ENCODE data around the gene RNF220. TPM values are rescaled to one million over a fixed set of nuclear protein-coding genes. Genes with fewer than 3 reads are reported as not detected.

The RNF220 gene
- total and polyA plus RNA-seq, 9 of the 15 experiments (the other 6 are each of a cell fraction or from before 2014, with no cell fraction given) = 5.1 to 117 (median 66.9) TPM

GRCh38 chr1:44609768-44610526 is 204.9 kb downstream of the RNF220 start:
- POLR2A ChIA-PET = interaction anchor here (0.6 to 2.7 kb wide), 11 partner anchors 15 to 494 kb away, joined by 3 to 17 read pairs (median 5); no protein-coding TSS in a partner anchor
- Histone ChIP-seq H3K27me3 (ENCODE audit: control insufficient read depth in 2 of 2, insufficient read depth in 2 of 2, low read length in 2 of 2) (no peaks in the 10 kb centered on the region; a peak in 2 of 5 replicates), H3K9me3 (replicated peaks; ENCODE audit: control insufficient read depth, insufficient read depth, low read depth, low read length) (no peaks in the 10 kb centered on the region), H3K4me2 (ENCODE audit: insufficient read depth, low read length) (peak overlapping the region; percentile 60), H3K4me3 (no peak overlapping the region), H3K4me1 (replicated peaks in 1 of 2; ENCODE audit: control insufficient read depth in 2 of 2, insufficient read depth in 2 of 2, low read length in 2 of 2) (peaks cover 21 to 26% of the 10 kb centered on the region in 2 experiments), H2AFZ (ENCODE audit: low read depth, low read length) (peak overlapping the region; percentile 11), H3K79me2 (ENCODE audit: control insufficient read depth, insufficient read depth, low read length) (no peaks in the 10 kb centered on the region), H3K27ac (ENCODE audit: extremely low read depth, low read depth, low read length) (no peak overlapping the region), H3K36me3 (ENCODE audit: control insufficient read depth, insufficient read depth, low read length) (no peaks in the 10 kb centered on the region), H4K20me1 (replicated peaks; ENCODE audit: control insufficient read depth, insufficient read depth, low read length) (peaks cover 3% of the 10 kb centered on the region; the same call in 1 of the 2 replicates), H3K9ac (ENCODE audit: insufficient read depth in 1 of 2, low read depth in 2 of 2, low read length in 2 of 2) (peak overlapping the region in 1 of 2 experiments; percentile 79; a peak in 2 of 4 replicates), H3K9me1 (ENCODE audit: control insufficient read depth, insufficient read depth, low read length) (peaks cover 5% of the 10 kb centered on the region)
- intact Hi-C loops (cut with micrococcal nuclease) (loop anchor here (1.0 kb wide), 1 partner anchor 43 kb away; no protein-coding TSS in a partner anchor), in situ Hi-C loops (cut with MboI) (loop anchor here (5.0 kb wide), 1 partner anchor 42 kb away; no protein-coding TSS in a partner anchor)
- peak; percentile 80 for ATAC-seq
- no TSS peak for BruUV-seq (replicated peaks)
- 4% methylated on average over 23 of the region's 25 CpGs for WGBS (ENCODE audit: insufficient coverage, low coverage, missing lambda C conversion rate)
- peak; percentile 86 to 89 (median 86) for DNase-seq (ENCODE audit: extremely low read depth in 1 of 4, low spot score in 3 of 4)
- CTCF ChIA-PET (ENCODE audit: low intra/inter-chr PET ratio) = interaction anchor here (3.2 kb wide), 1 partner anchor 42 kb away, joined by 62 read pairs; no protein-coding TSS in a partner anchor
- FAIRE-seq = peak; percentile 77
- no peak for TF ChIP-seq ZKSCAN8 (CRISPR knock-in tag; IDR thresholded peaks at IDR 0.05)
- TF ChIP-seq FOXP1 (CRISPR knock-in tag; IDR thresholded peaks at IDR 0.05) = peak; percentile 26; the same call in 1 of the 2 replicates
- no peak for TF ChIP-seq POLR2H (tag; IDR thresholded peaks at IDR 0.05; ENCODE audit: low read depth)
- TF ChIP-seq, protein P1, sequence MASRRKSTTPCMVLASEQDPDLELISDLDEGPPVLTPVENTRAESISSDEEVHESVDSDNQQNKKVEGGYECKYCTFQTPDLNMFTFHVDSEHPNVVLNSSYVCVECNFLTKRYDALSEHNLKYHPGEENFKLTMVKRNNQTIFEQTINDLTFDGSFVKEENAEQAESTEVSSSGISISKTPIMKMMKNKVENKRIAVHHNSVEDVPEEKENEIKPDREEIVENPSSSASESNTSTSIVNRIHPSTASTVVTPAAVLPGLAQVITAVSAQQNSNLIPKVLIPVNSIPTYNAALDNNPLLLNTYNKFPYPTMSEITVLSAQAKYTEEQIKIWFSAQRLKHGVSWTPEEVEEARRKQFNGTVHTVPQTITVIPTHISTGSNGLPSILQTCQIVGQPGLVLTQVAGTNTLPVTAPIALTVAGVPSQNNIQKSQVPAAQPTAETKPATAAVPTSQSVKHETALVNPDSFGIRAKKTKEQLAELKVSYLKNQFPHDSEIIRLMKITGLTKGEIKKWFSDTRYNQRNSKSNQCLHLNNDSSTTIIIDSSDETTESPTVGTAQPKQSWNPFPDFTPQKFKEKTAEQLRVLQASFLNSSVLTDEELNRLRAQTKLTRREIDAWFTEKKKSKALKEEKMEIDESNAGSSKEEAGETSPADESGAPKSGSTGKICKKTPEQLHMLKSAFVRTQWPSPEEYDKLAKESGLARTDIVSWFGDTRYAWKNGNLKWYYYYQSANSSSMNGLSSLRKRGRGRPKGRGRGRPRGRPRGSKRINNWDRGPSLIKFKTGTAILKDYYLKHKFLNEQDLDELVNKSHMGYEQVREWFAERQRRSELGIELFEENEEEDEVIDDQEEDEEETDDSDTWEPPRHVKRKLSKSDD (conservative IDR thresholded peaks at IDR 0.05; ENCODE audit: low read length) = no peak
- TF ChIP-seq ZNF41 (CRISPR knock-in tag; conservative IDR thresholded peaks at IDR 0.05) = no peak
- no peak for TF ChIP-seq MAFG (tag; conservative IDR thresholded peaks at IDR 0.05)
- no peak for TF ChIP-seq DLX4 (CRISPR knock-in tag; IDR thresholded peaks at IDR 0.05)
- TF ChIP-seq, protein P2, sequence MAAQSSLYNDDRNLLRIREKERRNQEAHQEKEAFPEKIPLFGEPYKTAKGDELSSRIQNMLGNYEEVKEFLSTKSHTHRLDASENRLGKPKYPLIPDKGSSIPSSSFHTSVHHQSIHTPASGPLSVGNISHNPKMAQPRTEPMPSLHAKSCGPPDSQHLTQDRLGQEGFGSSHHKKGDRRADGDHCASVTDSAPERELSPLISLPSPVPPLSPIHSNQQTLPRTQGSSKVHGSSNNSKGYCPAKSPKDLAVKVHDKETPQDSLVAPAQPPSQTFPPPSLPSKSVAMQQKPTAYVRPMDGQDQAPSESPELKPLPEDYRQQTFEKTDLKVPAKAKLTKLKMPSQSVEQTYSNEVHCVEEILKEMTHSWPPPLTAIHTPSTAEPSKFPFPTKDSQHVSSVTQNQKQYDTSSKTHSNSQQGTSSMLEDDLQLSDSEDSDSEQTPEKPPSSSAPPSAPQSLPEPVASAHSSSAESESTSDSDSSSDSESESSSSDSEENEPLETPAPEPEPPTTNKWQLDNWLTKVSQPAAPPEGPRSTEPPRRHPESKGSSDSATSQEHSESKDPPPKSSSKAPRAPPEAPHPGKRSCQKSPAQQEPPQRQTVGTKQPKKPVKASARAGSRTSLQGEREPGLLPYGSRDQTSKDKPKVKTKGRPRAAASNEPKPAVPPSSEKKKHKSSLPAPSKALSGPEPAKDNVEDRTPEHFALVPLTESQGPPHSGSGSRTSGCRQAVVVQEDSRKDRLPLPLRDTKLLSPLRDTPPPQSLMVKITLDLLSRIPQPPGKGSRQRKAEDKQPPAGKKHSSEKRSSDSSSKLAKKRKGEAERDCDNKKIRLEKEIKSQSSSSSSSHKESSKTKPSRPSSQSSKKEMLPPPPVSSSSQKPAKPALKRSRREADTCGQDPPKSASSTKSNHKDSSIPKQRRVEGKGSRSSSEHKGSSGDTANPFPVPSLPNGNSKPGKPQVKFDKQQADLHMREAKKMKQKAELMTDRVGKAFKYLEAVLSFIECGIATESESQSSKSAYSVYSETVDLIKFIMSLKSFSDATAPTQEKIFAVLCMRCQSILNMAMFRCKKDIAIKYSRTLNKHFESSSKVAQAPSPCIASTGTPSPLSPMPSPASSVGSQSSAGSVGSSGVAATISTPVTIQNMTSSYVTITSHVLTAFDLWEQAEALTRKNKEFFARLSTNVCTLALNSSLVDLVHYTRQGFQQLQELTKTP (IDR thresholded peaks at IDR 0.05; ENCODE audit: low read depth in 1 of 2, partially characterized antibody in 2 of 2) = no peak
- no peak for TF ChIP-seq SMAD2 (IDR thresholded peaks at IDR 0.05; ENCODE audit: low read depth, low read length)
- peak; percentile 88 for TF ChIP-seq DMBX1 (CRISPR knock-in tag; IDR thresholded peaks at IDR 0.05; ENCODE audit: borderline replicate concordance)
- no peak for TF ChIP-seq JUN (IDR thresholded peaks at IDR 0.05; ENCODE audit: borderline replicate concordance, low read depth, low read length)
- TF ChIP-seq JUN (CRISPR knock-in tag; IDR thresholded peaks at IDR 0.05; ENCODE audit: borderline replicate concordance) = 0 out of 2 replicates have a peak, but pooled peaks have one; percentile 40
- peak; percentile 89 for TF ChIP-seq CBFA2T2 (conservative IDR thresholded peaks at IDR 0.05)

All from K562 (cell line).